ENCODE measurements around the gene STK24. TPM values are rescaled to one million over a fixed set of nuclear protein-coding genes. Genes with fewer than 3 reads are reported as not detected.

STK24 gene
- total RNA-seq, 2 experiments from 2014 or later = 140 to 147 TPM

- POLR2A ChIA-PET = interaction anchor here (0.7 kb wide), 1 partner anchor 86 kb away, joined by 5 read pairs; no protein-coding TSS in a partner anchor
- Mint-ChIP-seq H3K4me3 (no peak overlapping the region), H3K27ac (no peak overlapping the region), H3K27me3 (no peaks in the 10 kb centered on the region), H3K36me3 (peaks cover 17% of the 10 kb centered on the region), H3K4me1 (peaks cover 66% of the 10 kb centered on the region), H3K9me3 (no peaks in the 10 kb centered on the region)
- ATAC-seq (ENCODE audit: low read depth) = no peak
- no peak for DNase-seq
Observed at GRCh38 chr13:98559169-98559568, 17.7 kb downstream of the STK24 start.

DNA sequence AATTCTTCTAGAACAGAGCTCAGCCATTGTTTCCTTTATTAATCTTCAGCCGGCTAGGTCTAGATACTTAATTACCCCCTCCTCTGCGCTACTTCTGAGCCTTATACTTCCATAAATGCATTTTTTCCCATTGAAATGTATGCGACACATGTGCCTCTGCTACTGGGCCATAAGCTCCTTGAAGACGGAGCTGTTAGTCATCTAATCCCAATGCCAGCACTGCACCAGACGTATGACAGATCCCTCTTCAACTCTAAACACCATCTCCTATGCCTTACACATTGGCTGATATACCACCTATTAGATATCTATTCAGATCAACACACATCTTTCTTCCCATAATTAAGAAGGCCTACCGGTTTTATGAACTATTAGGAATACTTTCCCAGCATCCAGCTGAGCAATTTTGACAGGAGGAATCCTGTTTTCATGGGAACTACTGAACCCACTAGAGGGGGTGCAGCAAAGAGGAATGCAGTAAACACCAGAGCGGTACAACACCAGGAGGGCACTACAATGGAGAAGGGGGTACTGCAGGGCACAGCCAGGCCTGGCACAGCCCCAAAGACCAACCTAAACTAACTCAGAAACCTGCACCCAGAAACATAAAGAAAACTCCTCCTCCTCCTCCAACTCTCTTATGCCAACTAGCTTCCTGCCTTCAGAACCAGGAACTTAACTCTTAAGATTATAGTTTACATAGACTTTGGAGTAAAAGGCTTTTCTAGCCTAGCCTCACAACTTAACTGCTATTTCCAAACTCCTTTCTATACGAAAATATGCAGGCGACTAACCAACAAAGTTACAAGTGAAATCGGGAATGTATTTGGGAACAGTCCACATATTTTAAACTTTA, 18.7 kb downstream of the STK24 start:
- no peaks in the 10 kb centered on the region for H3K9me3 Mint-ChIP-seq
- H3K4me3 Mint-ChIP-seq = peak overlapping the region; percentile 15
- ATAC-seq (ENCODE audit: low read depth) = no peak
- DNase-seq = no peak
- H3K27me3 Mint-ChIP-seq = no peaks in the 10 kb centered on the region
- peak overlapping the region; percentile 22 for H3K27ac Mint-ChIP-seq
- POLR2A ChIA-PET = interaction anchor here (1.1 kb wide), 1 partner anchor 14 kb away, joined by 3 read pairs; no protein-coding TSS in a partner anchor
- H3K4me1 Mint-ChIP-seq = peaks cover 60% of the 10 kb centered on the region
- peaks cover 20% of the 10 kb centered on the region for H3K36me3 Mint-ChIP-seq

GRCh38 chr13:98556968-98557631, 19.8 kb downstream of the STK24 start:
- POLR2A ChIA-PET = interaction anchor here (1.1 kb wide), 1 partner anchor 15 kb away, joined by 3 read pairs; no protein-coding TSS in a partner anchor
- H3K36me3 Mint-ChIP-seq = peaks cover 23% of the 10 kb centered on the region
- ATAC-seq (ENCODE audit: low read depth) = peak; percentile 23
- no peaks in the 10 kb centered on the region for H3K27me3 Mint-ChIP-seq
- DNase-seq = no peak
- H3K27ac Mint-ChIP-seq = no peak overlapping the region
- H3K4me3 Mint-ChIP-seq = peak overlapping the region; percentile 1
- H3K4me1 Mint-ChIP-seq = peaks cover 54% of the 10 kb centered on the region
- no peaks in the 10 kb centered on the region for H3K9me3 Mint-ChIP-seq

DNA sequence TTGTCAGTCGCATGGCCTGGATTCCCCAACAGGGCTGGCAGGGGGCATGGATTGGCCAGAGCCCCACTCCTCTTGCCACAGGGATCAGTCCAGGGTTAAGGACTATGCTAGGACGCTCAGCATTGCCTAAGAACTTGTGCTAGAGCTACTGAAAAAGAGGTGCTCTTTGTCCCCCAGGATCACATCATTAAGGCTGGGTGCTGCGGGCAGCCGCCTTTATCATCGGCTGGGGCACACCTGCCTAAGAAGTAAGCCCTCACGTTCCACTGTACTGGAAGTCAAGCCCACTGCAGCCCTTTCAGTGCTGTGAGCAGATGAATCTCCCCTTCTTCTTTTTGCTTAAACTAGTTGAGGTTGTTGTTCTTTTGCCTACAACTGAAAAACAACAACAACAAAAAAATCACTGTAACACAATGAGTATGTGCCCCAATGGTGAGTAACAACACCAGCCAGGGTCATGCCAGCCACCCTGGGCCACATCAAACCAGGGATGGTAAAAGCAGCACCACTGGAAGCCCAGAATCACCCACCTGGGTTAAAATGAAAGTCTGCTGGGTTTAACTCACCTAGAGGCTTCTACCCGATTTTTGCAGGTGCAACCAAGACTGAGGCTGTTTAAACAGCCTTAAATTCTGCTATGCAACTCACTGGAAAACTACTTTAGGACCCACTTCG, 20.6 kb downstream of the STK24 start:
- Mint-ChIP-seq H3K36me3 (peaks cover 28% of the 10 kb centered on the region), H3K27me3 (no peaks in the 10 kb centered on the region), H3K4me1 (peaks cover 50% of the 10 kb centered on the region), H3K9me3 (no peaks in the 10 kb centered on the region), H3K4me3 (no peak overlapping the region), H3K27ac (no peak overlapping the region)
- no peak for DNase-seq
- POLR2A ChIA-PET = no interaction called here
- no peak for ATAC-seq (ENCODE audit: low read depth)

GRCh38 chr13:98549728-98550317, 27.1 kb downstream of the STK24 start:
- ATAC-seq (ENCODE audit: low read depth) = peak; percentile 42
- no peak for DNase-seq
- Mint-ChIP-seq H3K36me3 (peaks cover 29% of the 10 kb centered on the region), H3K27me3 (no peaks in the 10 kb centered on the region), H3K27ac (no peak overlapping the region), H3K4me3 (no peak overlapping the region), H3K4me1 (peaks cover 32% of the 10 kb centered on the region), H3K9me3 (no peaks in the 10 kb centered on the region)
- POLR2A ChIA-PET = no interaction called here

GRCh38 chr13:98549006-98549727, 27.7 kb downstream of the STK24 start:
- Mint-ChIP-seq H3K4me1 (peaks cover 34% of the 10 kb centered on the region), H3K9me3 (no peaks in the 10 kb centered on the region), H3K4me3 (no peak overlapping the region), H3K27me3 (no peaks in the 10 kb centered on the region), H3K36me3 (peaks cover 27% of the 10 kb centered on the region), H3K27ac (no peak overlapping the region)
- ATAC-seq (ENCODE audit: low read depth) = no peak
- POLR2A ChIA-PET = no interaction called here
- no peak for DNase-seq

- H3K36me3 Mint-ChIP-seq = peaks cover 25% of the 10 kb centered on the region
- H3K4me1 Mint-ChIP-seq = peaks cover 41% of the 10 kb centered on the region
- no peak for ATAC-seq (ENCODE audit: low read depth)
- no peak overlapping the region for H3K4me3 Mint-ChIP-seq
- peak overlapping the region; percentile 9 for H3K27ac Mint-ChIP-seq
- no peaks in the 10 kb centered on the region for H3K27me3 Mint-ChIP-seq
- no peaks in the 10 kb centered on the region for H3K9me3 Mint-ChIP-seq
- POLR2A ChIA-PET = no interaction called here
- no peak for DNase-seq
Observed at GRCh38 chr13:98548230-98548629, 28.7 kb downstream of the STK24 start.

- DNase-seq (no peak), ATAC-seq (ENCODE audit: low read depth) (no peak)
- Mint-ChIP-seq H3K4me1 (peaks cover 47% of the 10 kb centered on the region), H3K9me3 (no peaks in the 10 kb centered on the region), H3K4me3 (no peak overlapping the region), H3K27me3 (no peaks in the 10 kb centered on the region), H3K27ac (no peak overlapping the region), H3K36me3 (peaks cover 24% of the 10 kb centered on the region)
- POLR2A ChIA-PET = no interaction called here
Observed at GRCh38 chr13:98547455-98547854, 29.5 kb downstream of the STK24 start.

DNA sequence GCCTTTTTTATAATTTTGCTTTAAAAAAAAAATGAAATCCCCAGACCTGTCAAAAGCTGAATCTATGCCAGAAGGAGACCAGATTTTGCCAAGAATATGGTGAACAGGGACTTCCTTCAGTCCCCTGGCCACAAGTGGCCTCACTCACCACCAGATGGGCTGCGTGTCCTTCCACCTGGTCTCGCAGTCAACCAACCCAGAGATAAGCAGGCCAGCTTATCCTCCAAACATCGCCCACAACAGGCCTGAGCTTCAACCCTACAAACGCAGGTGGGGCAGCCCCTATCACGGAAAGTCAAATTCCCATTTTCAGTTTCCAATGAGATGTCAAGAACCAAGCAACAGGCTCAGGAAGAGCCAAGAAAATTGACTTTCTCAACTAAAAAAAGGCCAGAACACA, 30.5 kb downstream of the STK24 start:
- Mint-ChIP-seq H3K27ac (no peak overlapping the region), H3K36me3 (peaks cover 21% of the 10 kb centered on the region), H3K4me3 (no peak overlapping the region), H3K27me3 (no peaks in the 10 kb centered on the region), H3K9me3 (no peaks in the 10 kb centered on the region), H3K4me1 (peaks cover 57% of the 10 kb centered on the region)
- ATAC-seq (ENCODE audit: low read depth) (no peak), DNase-seq (no peak)
- POLR2A ChIA-PET = no interaction called here

DNA sequence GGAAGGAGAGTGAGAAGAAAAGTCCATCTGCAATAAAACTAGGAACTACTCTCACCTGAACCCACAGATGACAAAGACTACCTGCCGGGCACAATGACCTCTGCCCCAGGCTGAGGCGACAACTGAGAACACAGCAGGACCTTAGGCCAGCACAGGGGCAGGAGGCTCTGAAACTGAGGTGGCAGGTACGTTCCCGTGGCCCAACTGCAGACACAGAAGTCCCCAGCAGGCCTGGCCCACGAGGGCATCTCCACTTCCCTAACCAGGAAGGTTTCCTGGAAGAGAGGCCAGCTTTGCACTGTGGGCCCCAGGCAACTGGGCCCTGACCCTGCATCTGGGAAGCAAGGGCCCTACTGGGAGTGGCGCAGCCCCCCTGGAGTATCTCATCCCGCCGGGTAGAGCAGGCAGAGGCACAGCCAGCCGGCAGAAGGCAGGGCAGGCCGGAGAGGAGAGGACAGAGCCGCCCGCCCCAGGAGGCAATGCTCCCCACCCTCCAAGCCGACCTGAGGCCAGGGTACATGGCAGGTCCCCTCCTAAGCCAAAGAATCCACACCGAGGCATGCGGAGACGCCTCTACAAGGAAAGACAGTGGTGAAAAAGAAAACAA, 32.7 kb downstream of the STK24 start:
- Mint-ChIP-seq H3K27me3 (no peaks in the 10 kb centered on the region), H3K4me1 (peaks cover 55% of the 10 kb centered on the region), H3K36me3 (peaks cover 13% of the 10 kb centered on the region), H3K9me3 (no peaks in the 10 kb centered on the region), H3K27ac (no peak overlapping the region), H3K4me3 (peak overlapping the region; percentile 79)
- POLR2A ChIA-PET = interaction anchor here (0.6 to 1.7 kb wide), 4 partner anchors 23 to 40 kb away, joined by 3 to 7 read pairs (median 4); partner anchors contain the start of gene STK24
- ATAC-seq (ENCODE audit: low read depth) (no peak), DNase-seq (no peak)

DNA sequence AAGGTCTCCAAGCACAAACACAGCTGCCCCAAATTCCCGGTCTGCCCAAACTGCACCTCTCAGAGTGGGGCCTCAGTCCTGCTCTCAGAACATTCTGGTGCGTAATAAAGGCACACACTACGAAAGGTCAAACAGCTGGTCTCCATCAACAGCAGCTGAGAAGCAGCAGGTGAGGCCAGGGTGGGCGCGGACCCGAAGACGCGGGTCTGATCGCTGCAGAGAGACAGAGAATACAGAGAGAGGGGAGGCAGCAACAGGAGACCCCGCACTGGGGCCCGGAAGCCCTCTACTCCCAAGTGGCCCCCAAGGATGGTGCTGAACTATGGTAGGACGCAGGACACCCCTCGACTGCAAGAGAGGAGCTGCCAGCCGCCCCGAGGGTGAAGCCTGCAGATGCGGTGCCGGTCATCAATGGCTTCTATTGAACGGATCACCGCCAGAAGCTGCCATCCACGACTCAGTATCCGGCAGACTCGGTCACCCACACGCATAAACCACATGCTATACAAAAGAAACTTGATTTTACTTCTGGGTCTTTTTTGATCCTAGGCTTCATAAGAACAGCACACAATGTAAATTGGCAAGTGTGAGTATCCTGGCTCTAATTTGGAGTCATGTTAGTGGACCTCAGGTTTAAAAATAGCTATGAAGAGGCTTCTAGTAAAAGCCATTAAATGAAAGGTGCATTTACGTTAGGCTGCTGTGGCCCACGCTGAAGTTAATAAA, 33.4 kb downstream of the STK24 start:
- Mint-ChIP-seq H3K27me3 (no peaks in the 10 kb centered on the region), H3K27ac (peak overlapping the region; percentile 60), H3K4me3 (peak overlapping the region; percentile 79), H3K4me1 (peaks cover 54% of the 10 kb centered on the region), H3K9me3 (no peaks in the 10 kb centered on the region), H3K36me3 (peaks cover 11% of the 10 kb centered on the region)
- DNase-seq = no peak
- ATAC-seq (ENCODE audit: low read depth) = peak; percentile 56
- POLR2A ChIA-PET = interaction anchor here (0.6 to 1.7 kb wide), 4 partner anchors 24 to 39 kb away, joined by 3 to 7 read pairs (median 4); partner anchors contain the start of gene STK24

Measured in activated naive CD8-positive, alpha-beta T cell treated with anti-CD3 and anti-CD28 coated beads, Interleukin-2, amount 10 ng/mL, durations not matched to agents 7 days and 5 days (primary cell).